GM19025 (cell line): ENCODE results near the gene CAND2.

Experiments used
- ATAC-seq: cut with Tn5 transposase; IDR thresholded peaks from one replicate; pipeline ENCODE4 v1.9.1; 2021; ENCODE audit warnings: mild to moderate bottlenecking, low read depth, moderate library complexity; ENCODE audit not compliant: unreplicated experiment

The CAND2 gene

DNA sequence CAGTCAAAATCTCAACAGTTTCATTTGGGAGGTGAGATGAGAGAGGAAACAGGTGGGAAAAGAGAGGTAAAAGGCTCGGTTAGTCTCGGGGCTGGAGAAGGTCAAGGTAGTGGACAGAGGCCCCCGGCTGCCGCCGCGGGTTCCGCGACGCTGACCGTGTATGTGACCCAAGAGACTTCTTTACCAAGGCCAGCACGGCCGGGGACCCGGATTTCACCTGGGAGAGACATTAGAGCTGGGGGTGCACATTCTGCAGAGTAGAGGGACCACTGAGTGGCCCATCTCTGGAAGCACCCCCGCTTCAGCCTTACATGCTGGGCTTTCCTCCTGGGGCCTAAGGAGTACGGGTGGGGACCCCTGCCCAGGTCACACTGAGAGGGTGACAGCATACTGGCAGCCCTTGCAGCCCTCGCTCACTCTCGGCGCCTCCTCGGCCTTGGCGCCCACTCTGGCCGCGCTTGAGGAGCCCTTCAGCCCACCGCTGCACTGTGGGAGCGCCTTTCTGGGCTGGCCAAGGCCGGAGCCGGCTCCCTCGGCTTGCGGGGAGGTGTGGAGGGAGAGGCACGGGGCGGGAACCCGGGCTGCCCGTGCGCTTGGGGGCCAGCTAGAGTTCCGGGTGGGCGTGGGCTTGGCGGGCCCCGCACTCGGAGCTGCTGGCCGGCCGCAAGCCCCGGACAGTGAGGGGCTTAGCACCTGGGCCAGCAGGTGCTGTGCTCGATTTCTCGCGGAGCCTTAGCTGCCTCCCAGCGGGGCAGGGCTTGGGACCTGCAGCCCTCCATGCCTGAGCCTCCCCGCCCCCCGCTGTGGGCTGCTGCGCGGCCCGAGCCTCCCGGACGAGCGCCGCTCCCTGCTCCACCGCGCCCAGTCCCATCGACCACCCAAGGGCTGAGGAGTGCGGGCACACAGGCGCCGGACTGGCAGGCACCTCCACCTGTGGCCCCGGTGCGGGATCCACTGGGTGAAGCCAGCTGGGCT lies 86.1 kb downstream of the CAND2 start:
- no peak for ATAC-seq

DNA sequence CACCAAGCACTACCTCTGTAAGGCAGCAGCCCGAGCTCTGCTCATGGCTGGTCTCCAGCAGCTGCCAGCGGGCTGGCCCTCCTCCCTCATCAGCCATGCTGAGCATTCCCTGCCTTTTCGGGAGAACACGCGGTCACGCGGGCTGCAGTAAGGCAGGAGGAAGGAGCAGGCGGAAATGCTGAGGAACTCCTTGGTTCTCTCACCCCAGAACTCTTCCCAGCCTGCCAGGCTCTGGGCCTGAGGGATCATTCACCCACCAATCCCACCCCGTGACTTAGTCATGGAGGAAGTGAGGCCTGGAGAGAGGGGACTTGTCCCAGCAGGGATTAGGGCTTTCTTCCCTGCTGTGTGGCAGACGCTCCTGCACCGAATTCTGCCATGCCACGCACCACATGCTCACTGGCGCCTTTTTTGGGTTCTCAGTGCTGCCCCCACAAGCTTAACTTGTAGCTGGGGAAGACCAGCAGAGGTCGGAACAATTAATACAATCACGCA lies 87.8 kb downstream of the CAND2 start:
- ATAC-seq: no peak
